HG03045 (cell line): ENCODE measurements around the gene IL10RA.
"Not testable (repeated sequence)": the region's sequence is repeated elsewhere in the genome, so short reads cannot be mapped to it uniquely, and the experiment has no call there.

Experiments used
- ATAC-seq: cut with Tn5 transposase; IDR thresholded peaks from one replicate; pipeline ENCODE4 v1.9.1; 2021; ENCODE audit warnings: mild to moderate bottlenecking, moderate library complexity; ENCODE audit not compliant: unreplicated experiment

IL10RA gene

GRCh38 chr11:118005224-118006152, 19.3 kb downstream of the IL10RA start:
- ATAC-seq, result no peak

GRCh38 chr11:118006153-118006534, 19.9 kb downstream of the IL10RA start:
- ATAC-seq, result no peak

GRCh38 chr11:118007040-118007439, 20.8 kb downstream of the IL10RA start:
- no peak for ATAC-seq

DNA sequence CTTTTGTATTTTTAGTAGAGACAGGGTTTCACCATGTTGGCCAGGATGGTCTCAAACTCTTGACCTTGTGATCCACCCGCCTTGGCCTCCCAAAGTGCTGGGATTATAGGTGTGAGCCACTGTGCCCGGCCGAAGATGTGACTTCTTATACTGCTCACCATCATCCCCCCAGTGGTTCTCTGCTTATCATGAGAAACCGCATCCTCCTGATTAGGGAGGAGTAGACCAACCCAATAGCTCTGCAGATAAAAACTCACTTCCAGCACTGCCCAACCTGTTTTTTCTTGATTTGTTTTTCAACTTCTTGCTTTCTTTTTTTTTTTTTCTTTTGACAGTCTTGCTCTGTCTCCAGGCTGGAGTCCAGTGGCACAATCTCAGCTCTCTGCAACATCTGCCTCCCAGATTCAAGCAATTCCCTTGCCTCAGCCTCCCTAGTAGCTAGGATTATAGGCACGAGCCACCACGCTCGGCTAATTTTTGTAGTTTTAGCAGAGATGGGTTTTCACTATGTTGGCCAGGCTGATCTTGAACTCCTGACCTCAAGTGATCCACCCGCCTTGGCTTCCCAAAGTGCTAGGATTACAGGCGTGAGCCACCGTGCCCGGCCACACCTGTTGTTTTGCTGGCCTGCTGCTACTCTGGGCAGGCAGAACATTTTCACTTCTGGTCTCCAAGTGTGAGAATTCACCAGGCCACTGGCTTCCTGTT, 21.5 kb downstream of the IL10RA start:
- ATAC-seq, result not testable (repeated sequence)

- ATAC-seq, result no peak
Measured at GRCh38 chr11:118008271-118008911, 22.2 kb downstream of the IL10RA start.

GRCh38 chr11:118009864-118010737, 23.9 kb downstream of the IL10RA start:
- no peak for ATAC-seq

DNA sequence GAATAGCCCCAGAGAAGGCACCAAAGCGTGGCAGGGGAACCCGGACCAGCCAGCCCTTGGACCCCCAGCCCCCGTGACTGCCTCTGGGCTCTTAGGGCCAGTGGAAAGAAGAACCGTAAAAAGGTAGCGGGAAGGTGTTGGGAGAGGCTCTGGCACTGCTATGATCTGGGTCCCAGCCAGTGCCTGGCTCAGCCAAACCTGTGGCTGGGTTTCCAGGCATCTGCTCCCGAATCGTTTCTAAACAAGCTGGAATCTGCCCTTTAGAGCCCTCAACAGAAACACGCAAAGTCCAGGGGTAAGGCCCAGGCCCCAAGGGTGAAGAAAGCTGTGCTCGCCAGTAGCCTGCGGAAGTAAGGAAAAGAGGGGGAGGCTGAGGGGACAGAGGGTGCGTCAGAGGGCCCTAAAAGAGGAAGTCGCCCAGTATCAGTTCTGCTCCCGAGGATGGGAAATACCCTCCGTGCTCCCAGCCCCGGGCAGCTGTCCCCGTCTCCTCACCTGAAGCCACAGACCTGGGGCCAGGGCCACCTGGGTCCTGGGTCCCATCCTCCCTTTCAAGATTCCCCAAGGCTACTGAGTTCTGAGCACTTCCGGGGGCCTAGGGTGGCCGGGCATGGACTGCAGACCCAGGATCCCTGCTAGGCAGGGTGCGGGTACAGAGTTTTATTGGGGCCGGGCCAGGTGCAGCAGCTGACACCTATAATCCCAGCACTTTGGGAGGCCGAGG, 24.7 kb downstream of the IL10RA start:
- peak; percentile 68 for ATAC-seq

GRCh38 chr11:118012083-118012669, 26.0 kb downstream of the IL10RA start:
- ATAC-seq, result no peak

- no peak for ATAC-seq
Measured at GRCh38 chr11:118014022-118014421, 27.8 kb downstream of the IL10RA start.

- ATAC-seq, result no peak
Measured at GRCh38 chr11:118015385-118015841, 29.2 kb downstream of the IL10RA start.

DNA sequence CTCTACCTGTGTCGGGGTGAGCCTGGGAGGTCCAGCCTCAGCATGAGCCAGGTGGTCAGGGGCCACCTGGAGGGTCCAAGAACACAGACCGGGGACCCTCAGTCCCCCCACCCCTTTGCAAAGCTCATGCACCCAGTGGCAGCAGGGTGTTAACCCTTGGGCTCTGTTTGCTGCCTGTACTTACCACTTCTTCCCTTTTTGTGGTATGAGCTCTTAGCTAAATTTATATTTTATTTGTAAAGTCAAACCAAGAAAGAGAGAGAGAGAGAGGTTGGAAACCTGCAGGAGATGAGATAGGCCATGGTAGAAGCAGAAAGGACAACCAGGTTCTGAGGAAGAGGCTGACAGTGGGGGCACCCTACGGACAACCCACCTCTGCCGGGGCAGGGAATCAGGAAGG, 29.9 kb downstream of the IL10RA start:
- no peak for ATAC-seq

DNA sequence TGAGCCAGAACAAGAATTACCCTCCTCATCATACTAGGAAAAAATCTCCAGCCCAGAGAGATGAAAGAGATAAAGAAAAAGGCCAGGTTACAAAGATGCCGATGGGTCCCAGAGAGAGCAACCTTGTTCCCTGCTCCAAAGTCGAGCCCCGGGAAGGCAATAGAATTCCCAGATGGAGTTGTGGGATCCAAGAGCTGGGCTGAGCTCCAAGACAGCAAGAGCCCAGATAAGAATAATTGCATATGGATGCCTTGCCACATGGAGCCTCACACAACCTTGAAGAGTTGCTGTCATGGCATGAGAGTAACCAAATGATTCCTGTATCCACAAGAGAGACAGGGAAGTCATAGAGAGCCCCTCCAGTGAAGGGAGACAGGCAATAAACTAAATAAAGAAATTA, 30.9 kb downstream of the IL10RA start:
- ATAC-seq, result no peak

DNA sequence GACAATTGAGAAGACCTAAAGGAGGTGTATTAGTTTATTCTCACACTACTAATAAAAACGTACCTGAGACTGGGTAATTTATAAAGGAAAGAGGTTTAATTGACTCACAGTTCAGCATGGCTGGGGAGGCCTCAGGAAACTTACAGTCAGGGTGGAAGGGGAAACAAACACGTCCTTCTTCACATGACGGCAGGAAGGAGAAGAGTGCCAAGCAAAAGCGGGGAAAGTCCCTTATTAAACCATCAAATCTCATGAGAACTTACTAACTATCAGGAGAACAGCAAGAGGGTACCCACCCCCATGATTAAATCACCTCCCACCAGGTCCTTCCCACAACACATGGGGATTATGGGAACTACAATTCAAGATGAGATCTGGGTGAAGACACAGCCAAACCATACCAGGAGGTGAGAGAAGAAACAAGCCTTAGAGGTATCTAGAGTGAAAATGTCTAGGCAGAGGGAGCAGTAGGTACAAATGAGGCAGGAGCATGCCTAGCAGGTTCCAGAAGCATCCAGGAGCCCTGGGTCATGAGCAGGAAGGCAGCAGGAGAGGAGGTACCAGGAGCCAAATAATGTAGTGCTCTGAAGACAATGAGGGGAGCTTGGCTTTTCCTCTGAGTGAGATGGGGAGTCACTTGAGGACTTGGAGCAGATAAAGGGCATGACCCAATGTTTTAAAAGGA, 31.6 kb downstream of the IL10RA start:
- ATAC-seq, result no peak

DNA sequence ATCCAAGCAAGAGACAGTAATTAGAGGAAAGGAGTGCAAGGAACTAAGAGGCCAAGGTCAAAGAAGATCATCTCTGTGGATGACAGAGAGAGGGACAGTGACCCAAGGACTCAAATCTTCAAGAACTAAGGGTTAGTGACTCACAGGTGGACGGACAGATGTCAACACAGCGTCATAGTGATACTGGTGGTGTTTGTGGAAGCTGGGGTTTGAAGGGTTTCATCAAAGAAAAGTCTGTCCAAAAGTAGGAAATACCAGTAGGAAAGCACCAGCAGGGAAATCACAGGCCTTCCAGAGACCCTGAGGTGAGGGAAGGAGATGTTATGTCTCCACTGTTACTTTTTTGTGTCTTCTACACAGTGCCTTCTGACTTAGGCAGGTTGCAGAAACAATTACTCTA, 32.2 kb downstream of the IL10RA start:
- no peak for ATAC-seq

GRCh38 chr11:118021146-118021545, 35.0 kb downstream of the IL10RA start:
- ATAC-seq, result no peak

DNA sequence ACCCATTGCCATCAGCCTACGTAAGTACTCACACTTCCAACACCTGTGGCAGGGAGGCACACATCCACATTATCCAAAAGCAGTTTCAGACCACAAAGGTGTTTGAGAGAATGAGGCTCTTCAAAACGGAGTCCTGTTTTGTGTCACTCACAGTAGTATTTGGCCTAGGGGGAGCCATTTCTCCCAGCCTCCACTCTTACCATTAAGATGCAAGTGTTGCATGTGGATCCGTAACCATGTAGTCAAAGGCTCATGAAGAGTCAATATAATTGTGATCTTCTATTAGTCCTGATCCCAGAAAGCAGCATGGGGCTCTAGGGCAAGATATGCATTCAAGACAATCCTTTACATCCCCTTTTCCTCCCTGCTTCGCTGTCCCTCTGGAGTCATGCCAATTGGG, 41.5 kb downstream of the IL10RA start:
- no peak for ATAC-seq

DNA sequence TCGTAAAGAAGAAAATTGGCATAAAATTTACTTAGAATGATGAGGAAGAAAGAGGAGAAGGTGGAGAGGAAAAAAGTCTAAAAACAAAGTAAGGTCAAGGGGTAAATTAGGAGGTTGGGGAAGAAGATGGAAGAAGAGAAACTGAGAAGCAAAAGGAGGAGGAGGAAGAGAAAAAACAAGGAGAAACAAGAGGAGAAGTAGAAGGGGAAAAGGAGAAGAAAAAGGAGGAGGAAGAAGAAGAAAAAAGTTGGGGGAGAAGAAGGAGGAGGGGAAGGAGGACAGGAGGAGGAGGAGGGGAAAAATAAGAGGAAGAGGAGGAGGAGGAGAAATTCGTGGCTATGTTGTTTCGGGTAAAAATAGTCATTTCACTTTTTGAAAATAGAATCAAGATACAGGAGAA, 42.4 kb downstream of the IL10RA start:
- no peak for ATAC-seq

- ATAC-seq, result no peak
Measured at GRCh38 chr11:118033443-118033842, 47.2 kb downstream of the IL10RA start.

DNA sequence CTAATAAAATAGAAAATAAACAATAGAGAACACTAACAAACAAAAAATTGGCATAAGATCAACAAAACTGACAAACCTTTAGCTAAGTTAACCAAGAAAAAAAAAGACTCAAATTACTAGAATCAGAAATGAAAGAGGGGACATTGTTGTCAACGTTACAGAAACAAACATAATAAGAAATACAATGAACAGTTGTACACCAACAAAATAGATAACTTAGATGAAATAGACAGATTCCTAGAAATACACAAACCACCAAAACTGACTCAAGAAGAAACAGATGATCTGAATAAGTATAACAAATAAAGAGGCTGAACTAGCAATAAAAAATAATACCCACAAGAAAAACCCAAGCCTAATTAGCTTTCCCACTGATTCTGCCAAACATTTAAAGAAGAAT, 55.9 kb downstream of the IL10RA start:
- no peak for ATAC-seq
